ENCODE results near the gene RBKS. TPM values are rescaled to one million over a fixed set of nuclear protein-coding genes. Genes with fewer than 3 reads are reported as not detected.
A peak's percentile ranks its signal among the peaks of the same experiment; 100 is the strongest.

The RBKS gene
- total and polyA plus RNA-seq, 2 of the 8 experiments (the other 6 are each of a cell fraction or from before 2014, with no cell fraction given): 1.1 to 1.5 TPM

GRCh38 chr2:27798948-27799645, 91.1 kb downstream of the RBKS start:
- H3K4me3 ChIP-seq (ENCODE audit: extremely low read depth in 1 of 4, insufficient read depth in 2 of 4, low read depth in 3 of 4, low read length in 4 of 4): no peak overlapping the region
- H3K56ac ChIP-seq (replicated peaks; ENCODE audit: insufficient read length, low read depth, low read length): no peak overlapping the region
- no peaks in the 10 kb centered on the region for H3K79me2 ChIP-seq (ENCODE audit: control insufficient read depth in 1 of 2, insufficient read depth in 2 of 2, low read length in 2 of 2)
- no peak overlapping the region for H2BK120ac ChIP-seq (replicated peaks; ENCODE audit: low read depth, low read length)
- no peak overlapping the region for H3K23ac ChIP-seq (ENCODE audit: insufficient read length)
- no peak overlapping the region for H2BK5ac ChIP-seq (ENCODE audit: low read depth, low read length)
- H3K18ac ChIP-seq (ENCODE audit: extremely low read depth, low read length): no peak overlapping the region
- H3K4me2 ChIP-seq (ENCODE audit: insufficient read depth in 1 of 2, low read depth in 2 of 2, low read length in 2 of 2): no peak overlapping the region
- ChIA-PET POLR2A (ENCODE audit: partially characterized antibody) (no interaction called here), CTCF (ENCODE audit: partially characterized antibody) (interaction anchor here (1.4 to 2.4 kb wide), 4 partner anchors 8 to 75 kb away, joined by 4 to 12 read pairs (median 6); no protein-coding TSS in a partner anchor)
- no peaks in the 10 kb centered on the region for H3K9me3 ChIP-seq (ENCODE audit: insufficient read depth in 2 of 2, low read depth in 1 of 2, low read length in 1 of 2)
- FAIRE-seq: no peak
- H2BK20ac ChIP-seq (ENCODE audit: low read length): no peak overlapping the region
- DNase-seq (ENCODE audit: low read depth in 1 of 2, low spot score in 2 of 2): peak; percentile 34 to 88
- no peaks in the 10 kb centered on the region for H3K27me3 ChIP-seq (replicated peaks in 1 of 4; ENCODE audit: control insufficient read depth in 3 of 4, extremely low read depth in 1 of 4, insufficient read depth in 3 of 4, low read length in 3 of 4)
- H2AK5ac ChIP-seq (ENCODE audit: low read depth, low read length): no peak overlapping the region; the same call in 1 of the 2 replicates
- H2BK15ac ChIP-seq (ENCODE audit: low read length): no peak overlapping the region
- no peak overlapping the region for H2AFZ ChIP-seq (ENCODE audit: low read length)
- no peaks in the 10 kb centered on the region for H3K4me1 ChIP-seq (replicated peaks in 1 of 4; ENCODE audit: control insufficient read depth in 3 of 4, insufficient read depth in 4 of 4, low read length in 3 of 4)
- no peak overlapping the region for H3K4ac ChIP-seq (replicated peaks; ENCODE audit: insufficient read length, low read depth, low read length)
- H3K36me3 ChIP-seq (ENCODE audit: control insufficient read depth in 2 of 4, insufficient read depth in 4 of 4, low read length in 3 of 4): no peaks in the 10 kb centered on the region
- H4K20me1 ChIP-seq (replicated peaks in 1 of 2; ENCODE audit: control insufficient read depth in 1 of 2, insufficient read depth in 2 of 2, low read length in 2 of 2): peaks cover 0 to 2% of the 10 kb centered on the region in 2 experiments
- no peak overlapping the region for H3K14ac ChIP-seq (ENCODE audit: insufficient read length)
- H3K23me2 ChIP-seq (ENCODE audit: low read depth, low read length): no peaks in the 10 kb centered on the region; the same call in 1 of the 2 replicates
- no peak overlapping the region for H2BK12ac ChIP-seq (ENCODE audit: low read depth, low read length)
- H4K91ac ChIP-seq (replicated peaks; ENCODE audit: insufficient read length, low read length): no peak overlapping the region
- H3K27ac ChIP-seq (ENCODE audit: low read depth, low read length): no peak overlapping the region
- WGBS, 2 experiments (ENCODE audit: extremely low coverage in 1 of 2, insufficient coverage in 1 of 2, insufficient read length in 1 of 2, insufficient replicate concordance in 2 of 2, low coverage in 1 of 2, low lambda C conversion rate in 2 of 2, missing lambda C conversion rate in 1 of 2): 81% methylated on average over 11 of the region's 11 CpGs; no CpG with 5 or more reads in 1 of the 2 experiments
- H3K79me1 ChIP-seq (ENCODE audit: low read depth, low read length): no peaks in the 10 kb centered on the region
- H3K9ac ChIP-seq (replicated peaks in 1 of 4; ENCODE audit: extremely low read depth in 1 of 4, low read depth in 3 of 4, low read length in 3 of 4): peak overlapping the region in 1 of 4 experiments; percentile 19; a peak in 1 of 7 replicates
- H4K8ac ChIP-seq (ENCODE audit: extremely low read depth, insufficient read depth, low read length): no peak overlapping the region
- H4K5ac ChIP-seq (ENCODE audit: insufficient read length, low read depth, low read length): no peak overlapping the region
- no peak for TF ChIP-seq SIN3A (conservative IDR thresholded peaks at IDR 0.05 in 1 of 2, IDR thresholded peaks at IDR 0.05 in 1 of 2; ENCODE audit: low read depth in 1 of 2, low read length in 2 of 2)
- TF ChIP-seq MAX (IDR thresholded peaks at IDR 0.05): no peak
- peak; percentile 89 for TF ChIP-seq JUND (IDR thresholded peaks at IDR 0.05; ENCODE audit: low read length)
- TF ChIP-seq RNF2 (IDR thresholded peaks at IDR 0.05; ENCODE audit: borderline replicate concordance, low read depth, low read length, missing control alignments, poor library complexity, severe bottlenecking): no peak
- TF ChIP-seq RBBP5 (IDR thresholded peaks at IDR 0.05; ENCODE audit: borderline replicate concordance, low read depth, low read length): no peak
- no peak for TF ChIP-seq SUZ12 (IDR thresholded peaks at IDR 0.05; ENCODE audit: low read length)
- no peak for TF ChIP-seq TBP (IDR thresholded peaks at IDR 0.05; ENCODE audit: low read depth, low read length)
- 0 out of 2 replicates have a peak, but pooled peaks have one; percentile 43 for TF ChIP-seq POLR2AphosphoS5 (IDR thresholded peaks at IDR 0.05; ENCODE audit: low read depth, low read length)

Measured in H1 (cell line).